ENCODE results near the gene GRK3.
"Not testable (repeated sequence)": the region's sequence is repeated elsewhere in the genome, so short reads cannot be mapped to it uniquely, and the experiment has no call there.

Gene GRK3

GRCh38 chr22:25548866-25549464, 15.5 kb upstream of the GRK3 start:
- in situ Hi-C loops (cut with MboI; ENCODE audit: low sequenced_read_pairs), result no loop called here

- in situ Hi-C loops (cut with MboI; ENCODE audit: low sequenced_read_pairs), result no loop called here
Observed at GRCh38 chr22:25551396-25551795, 13.1 kb upstream of the GRK3 start.

GRCh38 chr22:25552405-25552804, 12.1 kb upstream of the GRK3 start:
- in situ Hi-C loops (cut with MboI; ENCODE audit: low sequenced_read_pairs), result not testable (repeated sequence)

- in situ Hi-C loops (cut with MboI; ENCODE audit: low sequenced_read_pairs), result no loop called here
Observed at GRCh38 chr22:25553131-25553530, 11.3 kb upstream of the GRK3 start.

- in situ Hi-C loops (cut with MboI; ENCODE audit: low sequenced_read_pairs), result no loop called here
Observed at GRCh38 chr22:25554238-25554671, 10.2 kb upstream of the GRK3 start.

GRCh38 chr22:25554689-25555088, 9.8 kb upstream of the GRK3 start:
- in situ Hi-C loops (cut with MboI; ENCODE audit: low sequenced_read_pairs), result no loop called here

- in situ Hi-C loops (cut with MboI; ENCODE audit: low sequenced_read_pairs), result no loop called here
Observed at GRCh38 chr22:25555586-25555985, 8.9 kb upstream of the GRK3 start.

GRCh38 chr22:25557218-25557617, 7.3 kb upstream of the GRK3 start:
- in situ Hi-C loops (cut with MboI; ENCODE audit: low sequenced_read_pairs), result no loop called here

- in situ Hi-C loops (cut with MboI; ENCODE audit: low sequenced_read_pairs), result no loop called here
Observed at GRCh38 chr22:25558341-25558740, 6.1 kb upstream of the GRK3 start.

- in situ Hi-C loops (cut with MboI; ENCODE audit: low sequenced_read_pairs), result not testable (repeated sequence)
Observed at GRCh38 chr22:25559910-25560309, 4.6 kb upstream of the GRK3 start.

GRCh38 chr22:25561182-25561581, 3.3 kb upstream of the GRK3 start:
- in situ Hi-C loops (cut with MboI; ENCODE audit: low sequenced_read_pairs), result not testable (repeated sequence)

- in situ Hi-C loops (cut with MboI; ENCODE audit: low sequenced_read_pairs), result not testable (repeated sequence)
Observed at GRCh38 chr22:25561927-25562326, 2.5 kb upstream of the GRK3 start.

GRCh38 chr22:25562966-25563760, 1.3 kb upstream of the GRK3 start:
- in situ Hi-C loops (cut with MboI; ENCODE audit: low sequenced_read_pairs), result not testable (repeated sequence)

GRCh38 chr22:25563761-25564319, 635 bp upstream of the GRK3 start:
- in situ Hi-C loops (cut with MboI; ENCODE audit: low sequenced_read_pairs), result no loop called here

GRCh38 chr22:25564979-25565677, 653 bp downstream of the GRK3 start:
- in situ Hi-C loops (cut with MboI; ENCODE audit: low sequenced_read_pairs), result no loop called here

- in situ Hi-C loops (cut with MboI; ENCODE audit: low sequenced_read_pairs), result no loop called here
Observed at GRCh38 chr22:25566186-25566897, 1.9 kb downstream of the GRK3 start.

- in situ Hi-C loops (cut with MboI; ENCODE audit: low sequenced_read_pairs), result no loop called here
Observed at GRCh38 chr22:25566898-25567235, 2.4 kb downstream of the GRK3 start.

- in situ Hi-C loops (cut with MboI; ENCODE audit: low sequenced_read_pairs), result no loop called here
Observed at GRCh38 chr22:25567251-25567675, 2.8 kb downstream of the GRK3 start.

- in situ Hi-C loops (cut with MboI; ENCODE audit: low sequenced_read_pairs), result not testable (repeated sequence)
Observed at GRCh38 chr22:25568066-25568465, 3.6 kb downstream of the GRK3 start.

- in situ Hi-C loops (cut with MboI; ENCODE audit: low sequenced_read_pairs), result no loop called here
Observed at GRCh38 chr22:25569361-25569760, 4.9 kb downstream of the GRK3 start.

- in situ Hi-C loops (cut with MboI; ENCODE audit: low sequenced_read_pairs), result no loop called here
Observed at GRCh38 chr22:25569983-25570382, 5.5 kb downstream of the GRK3 start.

Measured in HL-60/S4 treated with phorbol 12-myristate 13-acetate at 8.2 ng/mL for 4 days and 3 days (cell line).